GM10248 (cell line): ENCODE results near the gene LRRC3.

ENCODE experiments used
- CTCF ChIA-PET: fragments of 300-600 bp; sonication (Branson Sonifier 250); formaldehyde crosslinking; extraction: SDS; loops from one replicate; lab custom pipeline; 2021; ENCODE audit warnings: antibody characterized with exemption; lab: Yijun Ruan, JAX
- POLR2A ChIA-PET: fragments of 350-650 bp; sonication (Branson Sonifier 250); formaldehyde crosslinking; extraction: SDS; loops from one replicate; lab custom pipeline; 2020; ENCODE audit warnings: antibody characterized with exemption; lab: Yijun Ruan, JAX
- DNase-seq: peaks from one replicate; pipeline ENCODE4 v3.0.0; 2012; ENCODE audit errors: extremely low spot score
- TF ChIP-seq, protein P1 (sequence below): IDR thresholded peaks from 2 replicates; pipeline ENCODE4 v1.5.1; 2012; ENCODE audit warnings: mild to moderate bottlenecking, low read depth; ENCODE audit errors: extremely low read depth, missing control alignments, control extremely low read depth

The LRRC3 gene

DNA sequence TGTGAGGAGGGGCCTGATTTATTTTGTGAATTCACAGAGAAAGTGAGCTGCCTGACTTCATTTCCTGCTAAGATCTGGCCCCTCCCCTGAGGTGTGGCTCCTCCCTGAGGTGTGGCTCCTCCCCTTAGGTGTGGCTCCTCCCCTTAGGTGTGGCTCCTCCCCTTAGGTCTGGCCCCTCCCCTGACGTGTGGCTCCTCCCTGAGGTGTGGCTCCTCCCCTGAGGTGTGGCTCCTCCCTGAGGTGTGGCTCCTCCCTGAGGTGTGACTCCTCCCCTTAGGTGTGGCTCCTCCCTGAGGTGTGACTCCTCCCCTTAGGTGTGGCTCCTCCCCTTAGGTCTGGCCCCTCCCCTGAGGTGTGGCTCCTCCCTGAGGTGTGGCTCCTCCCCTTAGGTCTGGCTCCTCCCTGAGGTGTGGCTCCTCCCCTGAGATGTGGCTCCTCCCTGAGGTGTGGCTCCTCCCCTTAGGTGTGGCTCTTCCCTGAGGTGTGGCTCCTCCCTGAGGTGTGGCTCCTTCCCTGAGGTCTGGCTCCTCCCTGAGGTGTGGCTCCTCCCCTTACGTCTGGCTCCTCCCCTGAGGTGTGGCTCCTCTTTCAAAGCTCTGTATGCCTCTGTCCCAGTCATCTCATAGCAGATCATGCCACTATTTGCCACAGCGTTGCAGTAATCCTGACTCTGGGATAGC lies 26.9 kb upstream of the LRRC3 start:
- no peak for DNase-seq
- TF ChIP-seq, protein P1, sequence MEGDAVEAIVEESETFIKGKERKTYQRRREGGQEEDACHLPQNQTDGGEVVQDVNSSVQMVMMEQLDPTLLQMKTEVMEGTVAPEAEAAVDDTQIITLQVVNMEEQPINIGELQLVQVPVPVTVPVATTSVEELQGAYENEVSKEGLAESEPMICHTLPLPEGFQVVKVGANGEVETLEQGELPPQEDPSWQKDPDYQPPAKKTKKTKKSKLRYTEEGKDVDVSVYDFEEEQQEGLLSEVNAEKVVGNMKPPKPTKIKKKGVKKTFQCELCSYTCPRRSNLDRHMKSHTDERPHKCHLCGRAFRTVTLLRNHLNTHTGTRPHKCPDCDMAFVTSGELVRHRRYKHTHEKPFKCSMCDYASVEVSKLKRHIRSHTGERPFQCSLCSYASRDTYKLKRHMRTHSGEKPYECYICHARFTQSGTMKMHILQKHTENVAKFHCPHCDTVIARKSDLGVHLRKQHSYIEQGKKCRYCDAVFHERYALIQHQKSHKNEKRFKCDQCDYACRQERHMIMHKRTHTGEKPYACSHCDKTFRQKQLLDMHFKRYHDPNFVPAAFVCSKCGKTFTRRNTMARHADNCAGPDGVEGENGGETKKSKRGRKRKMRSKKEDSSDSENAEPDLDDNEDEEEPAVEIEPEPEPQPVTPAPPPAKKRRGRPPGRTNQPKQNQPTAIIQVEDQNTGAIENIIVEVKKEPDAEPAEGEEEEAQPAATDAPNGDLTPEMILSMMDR: no peak
- POLR2A ChIA-PET: no interaction called here
- CTCF ChIA-PET: no interaction called here

DNA sequence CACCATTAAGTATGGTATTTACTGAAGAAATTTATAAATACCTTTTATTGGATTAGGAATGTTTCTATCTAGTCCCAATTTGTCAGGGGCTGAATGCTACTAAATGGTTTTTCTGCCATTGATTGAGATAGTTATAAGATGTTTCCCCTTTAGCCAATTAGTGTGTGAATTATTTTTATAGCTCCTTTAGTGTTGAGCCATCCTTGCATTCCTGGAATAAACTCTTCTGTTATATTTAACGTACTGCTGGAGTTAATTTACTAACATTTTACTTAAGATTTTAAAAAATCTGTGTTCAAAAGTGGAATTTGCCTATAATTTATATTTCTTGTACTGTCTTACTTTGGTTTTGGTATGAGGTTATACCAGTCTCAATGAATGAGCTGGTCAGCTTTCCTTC lies 25.4 kb upstream of the LRRC3 start:
- no peak for DNase-seq
- CTCF ChIA-PET: interaction anchor here (1.0 kb wide), 1 partner anchor 9 kb away, joined by 4 read pairs; no protein-coding TSS in a partner anchor
- TF ChIP-seq, protein P1: no peak
- POLR2A ChIA-PET: no interaction called here

DNA sequence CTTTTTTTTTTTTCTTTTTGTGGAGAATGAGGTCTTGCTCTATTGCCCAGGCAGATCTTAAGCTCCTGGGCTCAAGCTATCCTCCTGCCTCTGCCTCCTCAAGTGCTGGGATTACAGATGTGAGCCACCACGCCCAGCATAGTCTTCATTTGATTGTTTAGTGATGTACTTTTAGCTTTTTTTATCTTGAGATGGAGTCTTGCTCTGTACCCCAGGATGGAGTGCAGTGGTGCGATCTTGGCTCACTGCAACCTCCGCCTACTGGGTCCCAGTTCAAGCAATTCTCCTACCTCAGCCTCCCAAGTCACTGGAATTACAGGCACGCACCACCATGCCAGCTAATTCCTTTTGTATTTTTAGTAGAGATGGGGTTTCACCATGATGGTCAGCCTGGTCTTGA lies 24.0 kb upstream of the LRRC3 start:
- TF ChIP-seq, protein P1: no peak
- DNase-seq: no peak
- ChIA-PET CTCF (no interaction called here), POLR2A (no interaction called here)

DNA sequence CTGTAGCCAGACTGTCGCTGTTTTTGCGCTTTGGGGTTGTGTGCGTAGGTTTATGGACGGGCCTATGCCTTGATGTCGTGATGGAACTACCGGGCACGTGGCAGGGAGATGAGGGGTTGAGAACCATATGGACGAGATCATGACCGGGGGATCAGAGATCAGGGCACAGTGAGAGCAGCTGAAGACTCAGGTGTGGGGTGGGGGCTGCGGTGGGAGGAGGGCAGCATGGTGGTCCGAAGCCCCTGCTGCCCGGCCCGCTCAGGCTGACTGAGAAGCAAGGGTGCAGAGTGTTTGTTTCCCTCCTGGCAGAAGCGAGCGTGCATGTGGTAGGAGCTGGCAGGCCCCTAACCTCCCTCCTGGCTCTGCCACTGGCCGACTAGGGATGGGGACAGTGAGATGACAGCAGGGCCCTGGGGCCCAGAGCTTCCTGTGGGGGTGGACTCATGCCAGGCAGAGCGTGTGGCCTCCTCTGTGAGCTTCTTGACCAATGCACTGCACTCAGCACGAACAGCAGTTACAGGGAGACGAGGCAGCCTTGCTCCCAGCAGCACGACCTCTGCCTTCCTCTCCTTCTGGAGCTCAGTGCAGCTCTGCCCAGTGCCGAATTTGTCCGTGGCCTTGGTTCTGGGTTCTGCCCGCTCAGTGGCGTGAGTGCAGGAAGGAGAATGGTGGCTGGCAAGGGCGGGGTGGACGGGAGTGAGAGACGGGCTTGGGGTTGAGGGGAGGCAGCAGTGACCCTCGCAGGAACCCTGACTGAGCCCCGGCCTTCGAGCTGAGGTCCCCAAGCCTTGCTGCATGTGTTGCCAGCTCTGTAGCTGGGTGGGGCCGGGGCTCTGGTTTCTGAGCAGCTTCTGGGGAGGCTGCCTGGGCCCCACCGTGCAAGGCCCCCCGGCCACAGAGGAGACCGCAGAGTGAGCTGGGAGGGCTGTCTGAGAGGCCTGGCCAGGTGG lies 22.2 kb upstream of the LRRC3 start:
- DNase-seq: no peak

DNA sequence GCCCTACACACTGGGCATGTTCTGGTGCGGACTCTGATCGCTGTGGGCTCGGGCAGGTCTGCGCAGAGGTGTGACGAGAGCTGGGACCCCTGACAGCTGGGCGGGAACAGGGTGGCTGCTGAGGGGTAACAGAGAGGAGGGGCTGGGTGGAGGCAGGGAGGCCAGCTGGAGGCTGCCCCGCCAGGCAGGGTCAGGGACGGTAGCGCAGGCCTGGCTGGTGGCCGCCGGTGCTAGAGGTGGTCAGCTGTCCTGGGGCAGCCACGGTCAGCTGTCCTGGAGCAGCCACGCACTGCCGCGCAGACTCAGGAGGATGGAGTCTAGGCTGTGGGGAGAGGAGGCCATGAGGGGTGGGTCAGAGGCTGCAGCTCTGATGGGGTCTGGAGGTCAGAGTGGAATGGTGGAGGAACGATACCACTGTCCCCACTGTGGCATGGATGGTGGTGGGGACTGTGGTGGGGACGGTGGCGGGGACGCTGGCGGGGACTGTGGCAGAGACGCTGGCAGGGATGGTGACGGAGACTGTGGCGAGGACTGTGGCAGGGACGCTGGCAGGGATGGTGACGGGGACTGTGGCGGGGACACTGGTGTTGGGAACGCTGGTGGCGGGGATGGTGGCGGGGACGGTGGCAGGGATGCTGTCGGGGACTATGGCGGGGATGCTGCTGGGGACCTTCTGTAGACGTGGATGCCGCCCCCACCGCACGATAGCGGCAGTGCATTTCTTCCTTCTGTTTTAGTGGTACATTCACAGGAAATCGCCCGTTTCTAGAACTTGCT lies 21.3 kb upstream of the LRRC3 start:
- ChIA-PET POLR2A (no interaction called here), CTCF (interaction anchor here (1.6 kb wide), 1 partner anchor 77 kb away, joined by 4 read pairs; no protein-coding TSS in a partner anchor)
- TF ChIP-seq, protein P1: no peak
- no peak for DNase-seq

More for the DNA sequence above, 22.2 kb upstream of the LRRC3 start:
- TF ChIP-seq, protein P1: no peak
- ChIA-PET CTCF (interaction anchor here (0.9 to 1.6 kb wide), 2 partner anchors 13 to 78 kb away, joined by 3 to 4 read pairs; no protein-coding TSS in a partner anchor), POLR2A (no interaction called here)

DNA sequence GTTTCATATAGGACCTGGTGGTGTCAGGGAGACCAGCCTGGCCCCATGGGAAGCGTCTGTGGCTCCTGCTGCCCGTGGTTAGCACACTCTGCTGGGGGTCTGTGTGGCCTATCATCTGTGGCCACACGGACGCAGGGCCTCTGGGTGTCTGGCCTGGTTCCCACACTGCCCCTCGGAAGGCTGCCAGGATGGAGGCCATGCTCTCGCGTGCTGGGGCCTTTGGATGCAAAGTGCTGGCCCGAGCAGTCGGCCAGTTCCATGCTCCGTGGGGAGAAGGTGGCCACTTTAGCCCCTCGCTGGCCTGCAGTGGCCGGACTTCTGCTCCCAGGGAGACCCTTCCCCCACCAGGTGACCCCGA lies 20.8 kb upstream of the LRRC3 start:
- ChIA-PET CTCF (no interaction called here), POLR2A (no interaction called here)
- TF ChIP-seq, protein P1: no peak
- DNase-seq: no peak
